Cardiac septum (tissue), 1 donor: ENCODE measurements around the gene PAK4. TPM values are rescaled to one million over a fixed set of nuclear protein-coding genes. Genes with fewer than 3 reads are reported as not detected.
"Not testable (repeated sequence)": the region's sequence is repeated elsewhere in the genome, so short reads cannot be mapped to it uniquely, and the experiment has no call there.

ENCODE experiments used
- DNase-seq: peaks from one replicate; pipeline ENCODE4 v3.0.0-alpha.2; 2020; ENCODE audit warnings: low spot score
- intact Hi-C: fragments of 100-400 bp; cut with DNase I; formaldehyde crosslinking; loops from one replicate; pipeline ENCODE4 v1.14.0; 2022
- total RNA-seq: library from RNA; stranded (reverse); fragmentation: NEBNext Ultra II Directional; extraction: Animal tissue kit (Norgen Biotek cat#: 25700); gene quantifications from one replicate; pipeline ENCODE4 v1.2.1, GENCODE V29; 2021
- donor health status: DM: no; HTN: no; CAD: no.

Gene PAK4
- total RNA-seq, 1 donor from 2014 or later, result 18.6 TPM

DNA sequence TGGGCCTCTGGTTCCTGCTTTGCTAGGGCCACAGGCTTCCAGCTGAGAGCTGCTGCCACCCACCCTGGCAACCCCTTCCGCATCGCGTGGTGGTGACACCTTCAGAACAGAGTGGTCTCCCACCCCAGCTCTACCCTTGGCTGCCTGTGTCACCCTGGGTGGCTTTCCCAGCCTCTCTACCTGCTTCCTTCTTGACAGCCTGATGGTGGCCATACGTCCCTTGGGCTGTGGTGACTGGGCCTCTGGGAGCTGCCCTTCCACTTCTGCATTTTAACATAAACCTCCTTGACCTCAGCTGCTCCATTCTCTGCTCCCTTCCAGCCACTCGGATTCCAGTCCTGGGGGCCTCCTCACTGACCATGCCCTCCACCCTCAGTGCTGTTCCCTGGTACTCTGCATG lies 17.0 kb downstream of the PAK4 start:
- intact Hi-C loops, result no loop called here
- DNase-seq, result no peak

DNA sequence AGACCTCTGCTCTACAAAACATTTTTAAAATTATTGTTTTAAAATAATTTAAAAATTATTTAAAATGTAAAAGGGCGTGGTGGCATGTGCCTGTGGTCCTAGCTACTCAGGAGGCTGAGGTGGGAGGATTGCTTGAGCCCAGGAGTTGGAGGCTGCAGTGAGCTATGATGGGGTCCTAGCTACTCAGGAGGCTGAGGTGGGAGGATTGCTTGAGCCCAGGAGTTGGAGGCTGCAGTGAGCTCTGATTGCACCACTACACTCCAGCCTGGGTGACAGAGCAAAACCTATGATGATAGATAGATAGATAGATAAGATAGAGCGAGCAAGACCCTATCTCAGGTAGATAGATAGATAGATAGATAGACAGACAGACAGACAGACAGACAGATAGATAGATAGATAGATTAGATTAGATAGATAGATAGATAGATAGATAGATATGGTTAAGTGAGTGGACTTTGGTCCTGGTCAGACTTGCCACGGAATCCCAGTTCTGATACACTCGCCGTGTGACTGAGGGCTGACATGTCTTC lies 18.2 kb downstream of the PAK4 start:
- intact Hi-C loops, DNase-seq: not testable (repeated sequence)

DNA sequence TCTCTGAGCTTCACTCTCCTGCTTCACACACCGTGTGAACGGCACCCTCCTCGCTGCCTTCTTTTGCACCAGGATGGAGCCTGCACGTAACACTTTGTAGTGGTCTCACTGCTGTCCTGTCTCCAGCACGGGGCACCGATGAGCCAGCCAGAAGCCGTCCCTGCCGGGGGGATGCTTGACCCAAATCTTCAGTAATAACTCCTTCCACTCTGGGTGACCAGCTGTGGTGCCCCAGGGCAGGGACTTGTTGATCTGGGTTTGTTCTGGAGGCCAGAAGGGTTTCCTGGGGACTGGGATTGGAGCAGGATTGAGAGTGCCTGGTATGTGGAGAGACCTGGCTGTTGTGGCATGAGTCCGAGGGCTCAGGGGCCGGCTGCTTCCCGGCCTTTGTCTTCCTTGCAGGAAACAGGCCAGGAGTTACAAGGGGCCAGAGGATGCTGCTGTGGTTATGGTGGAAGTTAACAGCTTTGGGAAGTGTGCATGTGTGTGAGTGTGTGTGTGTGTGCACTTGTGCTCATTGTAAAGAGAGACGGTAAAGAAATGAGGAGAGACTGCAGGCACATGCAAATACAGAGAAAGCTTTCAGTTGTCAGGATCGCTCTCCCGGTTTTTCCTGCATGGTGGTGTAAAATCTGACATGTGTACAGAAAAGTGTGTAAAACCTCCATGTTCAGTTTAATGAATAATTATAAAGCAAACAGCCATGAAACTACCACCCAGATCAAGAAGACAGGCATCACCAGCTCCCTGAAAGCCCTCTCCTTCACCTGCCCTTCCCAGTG lies 18.9 kb downstream of the PAK4 start:
- DNase-seq, result no peak
- intact Hi-C loops, result no loop called here

DNA sequence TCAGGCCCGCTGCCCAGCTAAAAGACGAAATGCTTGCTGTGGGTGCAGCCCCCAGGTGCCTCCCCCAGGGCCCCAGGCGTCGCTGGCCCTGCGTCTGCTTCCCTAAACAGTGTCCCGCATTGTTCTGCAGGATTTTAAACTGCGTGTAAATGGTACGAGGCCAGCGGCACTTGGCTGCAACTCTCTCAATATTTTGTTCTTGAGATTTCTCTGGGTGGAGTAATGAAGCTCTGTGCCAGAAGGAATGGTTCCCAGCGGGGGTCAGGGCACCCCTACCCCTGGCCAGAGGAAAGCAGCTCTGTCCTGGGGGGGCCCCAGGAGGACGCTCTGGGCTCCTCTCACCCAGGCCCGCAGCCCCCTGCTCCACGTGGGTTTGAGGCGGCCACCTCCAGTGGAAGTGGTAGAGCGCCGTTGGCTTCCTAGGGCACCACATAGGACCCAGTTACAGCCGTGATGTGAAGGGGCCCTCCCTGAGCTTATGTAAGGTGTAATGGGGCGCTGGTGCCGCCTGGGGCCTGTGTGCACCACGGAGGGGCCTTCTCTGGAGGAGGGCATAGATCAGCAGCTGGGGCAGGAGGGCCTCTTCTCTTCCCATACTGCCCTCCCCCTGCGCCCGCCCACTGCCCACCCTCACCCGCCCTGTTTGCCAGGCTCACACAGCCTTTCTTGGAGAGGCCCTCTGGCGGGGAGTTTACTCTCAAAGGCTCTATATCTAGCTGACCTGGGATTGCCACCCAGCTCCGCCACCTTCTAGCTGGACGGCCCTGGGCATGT lies 19.8 kb downstream of the PAK4 start:
- intact Hi-C loops, result no loop called here
- no peak for DNase-seq

GRCh38 chr19:39146091-39146490 lies 20.5 kb downstream of the PAK4 start:
- intact Hi-C loops, result no loop called here
- no peak for DNase-seq

- DNase-seq, result no peak
- intact Hi-C loops, result no loop called here
Observed at GRCh38 chr19:39146686-39147450, 21.3 kb downstream of the PAK4 start.

DNA sequence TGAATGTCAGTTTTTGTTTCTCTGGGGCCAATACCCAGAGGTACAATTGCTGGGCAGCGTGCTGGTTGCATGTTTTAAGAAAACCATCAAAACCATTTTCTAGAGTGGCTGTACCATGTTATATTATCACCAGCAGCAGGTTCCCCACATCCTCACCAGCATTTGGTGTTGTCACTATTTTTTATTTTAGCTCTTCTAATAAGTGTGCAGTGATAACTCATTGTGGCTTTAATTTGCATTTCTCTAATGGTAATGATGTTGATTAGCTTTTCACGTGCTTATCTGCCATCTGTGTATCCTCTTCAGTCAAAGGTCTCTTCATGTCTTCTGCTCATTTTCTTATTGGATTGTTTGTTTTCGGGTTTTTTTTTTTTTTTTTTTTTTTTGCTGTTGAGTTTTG lies 21.9 kb downstream of the PAK4 start:
- no peak for DNase-seq
- intact Hi-C loops, result no loop called here

- intact Hi-C loops, result no loop called here
- no peak for DNase-seq
Observed at GRCh38 chr19:39148939-39149529, 23.4 kb downstream of the PAK4 start.

DNA sequence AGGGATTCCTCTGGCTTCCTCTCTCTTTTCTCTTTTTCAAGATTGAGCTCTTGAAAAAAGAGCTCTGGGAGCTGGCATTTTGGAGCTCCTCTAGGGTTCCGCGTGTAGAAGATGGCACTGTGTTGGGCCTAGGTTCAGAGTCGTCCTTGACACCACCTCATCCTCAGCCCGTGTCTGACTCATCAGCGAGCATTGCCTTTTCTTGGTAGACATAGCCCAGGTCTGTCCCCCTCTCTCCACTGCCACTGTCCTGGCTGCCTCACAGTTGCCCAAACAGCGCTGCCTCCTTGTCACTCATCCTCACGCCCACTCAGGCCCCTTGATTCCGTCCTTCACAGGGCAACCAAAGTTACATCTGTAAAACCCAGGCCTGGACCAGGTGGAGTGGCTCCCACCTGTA lies 24.6 kb downstream of the PAK4 start:
- DNase-seq, result no peak
- intact Hi-C loops, result no loop called here

DNA sequence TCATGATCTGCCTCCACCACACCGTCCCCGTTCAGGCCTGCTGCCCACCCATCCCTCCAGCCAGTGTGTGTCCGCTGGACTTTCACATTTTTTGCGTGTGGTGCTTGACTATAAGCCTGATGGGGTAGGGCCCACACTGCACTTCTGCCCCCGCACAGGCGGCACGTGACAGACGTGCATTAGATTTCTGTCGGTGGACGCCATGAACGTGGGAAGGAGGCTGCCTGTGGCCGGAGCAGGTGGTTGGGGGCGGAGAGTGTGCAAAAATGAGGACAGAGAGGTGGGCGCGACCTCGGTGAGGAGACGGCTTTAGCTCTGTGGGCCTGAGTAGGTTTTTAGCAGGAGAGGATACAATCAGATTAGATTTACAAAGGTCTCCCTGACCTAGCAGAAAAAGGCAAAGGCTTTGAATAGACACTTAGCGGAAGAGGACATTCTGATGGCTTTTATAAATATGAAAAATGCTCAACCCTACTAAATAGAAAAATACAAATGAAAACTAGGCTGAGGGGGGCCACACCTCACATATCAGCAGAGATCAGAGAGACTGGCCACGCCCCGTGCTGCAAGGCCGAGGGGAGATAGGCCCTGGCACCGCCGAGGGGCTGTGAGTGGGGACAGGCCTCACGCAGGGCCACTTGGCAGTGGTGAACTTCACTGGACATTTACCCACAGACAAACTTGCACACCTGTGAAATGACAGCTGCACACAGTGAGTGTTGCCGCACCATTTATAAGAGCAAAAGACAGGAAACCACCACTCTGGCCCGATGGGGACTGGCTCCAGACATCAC lies 25.4 kb downstream of the PAK4 start:
- no peak for DNase-seq
- intact Hi-C loops, result no loop called here

GRCh38 chr19:39152066-39152465 lies 26.5 kb downstream of the PAK4 start:
- DNase-seq, result no peak
- intact Hi-C loops, result no loop called here

GRCh38 chr19:39154100-39154628 lies 28.6 kb downstream of the PAK4 start:
- intact Hi-C loops, result no loop called here
- no peak for DNase-seq

DNA sequence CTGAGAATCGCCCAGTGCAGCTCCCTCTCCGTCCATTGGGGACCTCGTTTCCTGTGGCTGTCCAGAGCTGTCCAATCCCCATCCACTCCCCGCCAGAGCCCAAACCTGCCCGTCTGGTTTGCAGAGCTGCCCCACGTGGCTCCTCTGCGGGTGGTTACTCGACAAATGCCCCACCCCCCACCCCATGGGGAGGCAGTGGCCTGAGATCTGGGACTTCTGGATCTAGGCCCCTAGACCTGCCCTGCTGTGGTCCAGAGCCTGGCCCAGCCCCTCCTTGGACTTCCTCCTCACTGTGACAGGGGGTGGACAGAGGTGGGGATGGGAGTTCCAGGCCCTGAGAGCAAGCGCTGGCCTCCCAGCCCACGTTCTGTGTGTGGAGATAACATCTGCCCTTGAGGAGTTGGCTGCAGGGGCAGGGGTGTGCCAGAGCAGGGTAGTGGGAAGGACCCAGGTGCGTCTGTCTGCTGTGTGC lies 29.1 kb downstream of the PAK4 start:
- DNase-seq, result no peak
- intact Hi-C loops, result no loop called here

DNA sequence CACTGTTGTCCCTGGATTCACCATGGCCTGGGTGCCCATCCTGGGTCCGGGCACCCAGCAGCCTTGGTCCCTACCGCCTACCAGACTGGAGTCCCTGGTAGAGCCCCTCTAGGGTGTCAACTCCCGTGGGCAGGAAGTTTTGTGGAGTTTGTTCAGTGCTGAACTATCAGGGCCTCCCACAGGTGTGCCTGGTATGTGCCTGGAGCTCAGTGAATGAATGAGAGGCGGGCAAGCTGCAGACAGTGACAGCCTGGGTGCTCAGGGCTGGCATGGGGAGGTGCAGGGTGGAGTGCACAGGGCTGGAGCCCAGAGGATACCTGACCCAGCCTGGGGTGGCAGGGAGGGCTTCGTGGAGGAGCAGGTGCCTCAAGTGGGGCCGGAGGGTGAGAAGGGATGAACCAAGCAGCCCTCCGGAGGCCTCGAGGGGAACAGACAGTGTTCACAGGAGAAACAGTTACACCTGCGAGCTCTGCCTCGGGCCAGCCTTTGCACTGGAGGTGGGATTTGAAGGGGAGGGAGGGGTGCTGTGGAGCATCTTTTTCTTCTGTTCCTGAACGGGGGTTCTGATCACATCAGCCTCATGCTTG lies 29.6 kb downstream of the PAK4 start:
- intact Hi-C loops, result no loop called here
- DNase-seq, result no peak

- intact Hi-C loops, result no loop called here
- DNase-seq, result no peak
Observed at GRCh38 chr19:39155741-39156140, 30.2 kb downstream of the PAK4 start.

DNA sequence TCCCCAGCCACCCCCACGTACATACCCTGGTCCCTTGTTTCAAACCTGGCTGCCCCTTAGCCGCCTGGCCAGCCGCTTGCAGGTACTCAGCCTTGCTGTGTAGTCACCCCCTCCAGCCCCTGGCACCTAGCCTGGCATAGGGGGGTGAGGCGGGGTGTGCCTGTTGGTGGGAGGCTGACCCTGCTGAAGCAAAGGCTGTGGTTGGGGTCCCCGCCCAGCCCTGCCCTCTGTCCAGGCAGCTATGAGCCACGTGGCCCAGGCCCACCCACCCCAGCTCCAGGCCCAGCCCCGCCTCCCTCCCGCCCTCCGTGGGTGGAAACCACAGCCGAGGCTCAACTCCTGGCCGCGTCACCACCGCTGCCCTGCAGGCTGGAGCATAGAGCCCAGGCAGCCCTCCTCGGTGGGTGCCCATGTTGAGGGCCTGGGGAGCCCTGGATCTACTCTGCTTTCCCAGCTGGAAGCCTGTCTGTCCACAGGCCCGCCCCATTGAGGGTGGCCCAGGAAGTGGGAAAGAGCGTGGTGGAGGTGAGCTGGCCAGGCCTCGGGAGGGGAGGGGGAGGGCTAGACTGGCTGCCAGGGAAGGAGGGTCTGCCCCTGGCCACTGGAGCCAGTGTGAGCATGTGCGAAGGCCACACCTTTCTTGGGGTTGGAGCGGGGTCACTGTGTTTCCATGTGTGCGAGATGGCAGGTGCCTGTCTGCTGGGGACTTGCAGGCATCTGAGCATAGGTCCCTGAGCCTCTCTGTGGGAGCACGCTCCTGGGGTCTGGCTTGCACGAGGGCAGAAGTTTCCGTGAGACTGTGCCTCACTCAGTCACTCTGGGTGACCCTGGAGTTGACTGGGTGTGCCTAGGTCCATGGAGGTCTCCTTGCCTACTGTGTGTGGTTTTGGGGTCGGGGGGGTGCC lies 31.0 kb downstream of the PAK4 start:
- intact Hi-C loops, result no loop called here
- no peak for DNase-seq

DNA sequence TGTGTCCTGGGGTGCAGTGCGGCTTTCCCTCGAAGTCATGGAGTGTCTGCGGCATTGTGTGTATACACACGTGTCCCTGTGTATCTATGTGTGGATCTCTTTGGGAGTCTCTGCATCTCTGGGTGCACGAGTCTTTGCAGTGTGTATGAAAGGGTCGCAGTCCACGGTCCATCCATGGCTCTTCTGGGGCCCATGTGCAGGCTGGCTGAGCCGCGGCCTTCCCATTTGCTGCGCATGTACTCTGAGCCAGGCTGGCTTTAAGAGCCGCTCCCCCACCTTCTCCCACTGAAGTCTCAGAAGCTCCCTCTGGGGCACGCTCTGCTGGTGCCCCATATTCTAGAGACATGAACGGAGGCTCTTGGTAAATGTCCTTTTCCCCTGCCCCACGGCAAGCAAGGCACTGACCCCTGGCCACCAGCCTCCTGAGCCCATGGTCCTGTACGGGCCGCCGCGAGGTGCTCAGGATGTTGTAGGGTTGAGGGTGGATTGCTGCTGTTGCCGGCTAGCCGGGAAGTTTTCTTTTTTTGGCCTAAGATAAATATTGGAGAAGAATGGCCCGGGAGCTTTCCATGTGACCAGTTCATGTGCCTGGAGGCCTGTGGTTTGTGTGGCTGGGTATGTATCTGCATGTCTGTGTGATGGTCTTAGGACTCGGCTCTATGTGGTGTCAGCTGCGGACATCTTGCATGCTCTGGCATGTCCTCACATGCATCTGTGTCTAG lies 31.9 kb downstream of the PAK4 start:
- intact Hi-C loops, result no loop called here
- no peak for DNase-seq
